Astrocyte (in vitro differentiated cells and primary cell): Measurements from ENCODE around the gene MMAB. TPM values are rescaled to one million over a fixed set of nuclear protein-coding genes. Genes with fewer than 3 reads are reported as not detected.

ENCODE experiments used
- DNase-seq: peaks from one replicate; pipeline ENCODE4 v3.0.0-alpha.2; 2010; ENCODE audit warnings: low read depth
- FAIRE-seq: peaks from 2 replicates; lab custom pipeline; 2011; peaks lifted over from hg19 to GRCh38; lab: Jason Lieb, UNC
- H2AFZ ChIP-seq: 2 replicates; pipeline ENCODE4 v1.6.0; 2012; ENCODE audit warnings: low read depth, low read length, inconsistent platforms
- H3K27ac ChIP-seq: 2 replicates; pipeline ENCODE4 v1.5.1; 2011; ENCODE audit warnings: low read depth, low read length, inconsistent platforms
- H3K27me3 ChIP-seq: 2 replicates; pipeline ENCODE4 v1.6.0; 2011; ENCODE audit warnings: low read length, inconsistent platforms; ENCODE audit not compliant: insufficient read depth
- H3K36me3 ChIP-seq: 2 replicates; pipeline ENCODE4 v1.5.1; 2011; ENCODE audit warnings: low read length, inconsistent platforms; ENCODE audit not compliant: insufficient read depth
- H3K4me1 ChIP-seq: 2 replicates; pipeline ENCODE4 v1.5.1; 2011; ENCODE audit warnings: low read length, inconsistent platforms; ENCODE audit not compliant: insufficient read depth
- H3K4me2 ChIP-seq: 2 replicates; pipeline ENCODE4 v1.6.0; 2012; ENCODE audit warnings: low read length, inconsistent platforms
- H3K4me3 ChIP-seq: 2 replicates; pipeline ENCODE4 v1.5.1; 2011; ENCODE audit warnings: low read depth, mild to moderate bottlenecking, low read length, inconsistent platforms; ENCODE audit not compliant: insufficient read depth
- H3K79me2 ChIP-seq: 2 replicates; pipeline ENCODE4 v1.6.0; 2012; ENCODE audit warnings: mild to moderate bottlenecking, low read length, inconsistent platforms; ENCODE audit not compliant: insufficient read depth
- H3K9ac ChIP-seq: 2 replicates; pipeline ENCODE4 v1.6.0; 2012; ENCODE audit warnings: mild to moderate bottlenecking, low read length, inconsistent platforms
- H3K9me3 ChIP-seq: 2 replicates; pipeline ENCODE4 v1.5.1; 2012; ENCODE audit warnings: low read depth, mild to moderate bottlenecking, low read length, inconsistent platforms; ENCODE audit not compliant: insufficient read depth
- H4K20me1 ChIP-seq: 2 replicates; pipeline ENCODE4 v1.6.0; 2012; ENCODE audit warnings: low read length, inconsistent platforms; ENCODE audit not compliant: insufficient read depth
- H3K27ac Mint-ChIP-seq: one replicate; pipeline ENCODE4 v1.8.0; 2021; ENCODE audit warnings: mild to moderate bottlenecking, mixed read lengths; ENCODE audit not compliant: unreplicated experiment
- H3K27me3 Mint-ChIP-seq: one replicate; pipeline ENCODE4 v1.8.0; 2021; ENCODE audit warnings: low read depth, mixed read lengths; ENCODE audit not compliant: unreplicated experiment
- H3K36me3 Mint-ChIP-seq: one replicate; pipeline ENCODE4 v1.8.0; 2021; ENCODE audit warnings: low read depth, mixed read lengths; ENCODE audit not compliant: unreplicated experiment
- H3K4me1 Mint-ChIP-seq: one replicate; pipeline ENCODE4 v1.8.0; 2021; ENCODE audit warnings: low read depth, mixed read lengths; ENCODE audit not compliant: unreplicated experiment
- H3K4me3 Mint-ChIP-seq: one replicate; pipeline ENCODE4 v1.8.0; 2021; ENCODE audit warnings: mild to moderate bottlenecking, moderate library complexity, mixed read lengths; ENCODE audit not compliant: unreplicated experiment
- H3K9me3 Mint-ChIP-seq: one replicate; pipeline ENCODE4 v1.8.0; 2021; ENCODE audit warnings: mild to moderate bottlenecking, mixed read lengths; ENCODE audit not compliant: unreplicated experiment
- CTCF ChIP-seq: IDR thresholded peaks from 2 replicates; pipeline ENCODE4 v1.5.1; 2011; ENCODE audit warnings: low read depth, mild to moderate bottlenecking, inconsistent platforms, low read length, moderate library complexity; ENCODE audit not compliant: insufficient read depth
- EZH2 ChIP-seq: IDR thresholded peaks from 2 replicates; pipeline ENCODE4 v1.6.1; 2012; ENCODE audit warnings: mild to moderate bottlenecking, low read length, inconsistent platforms; ENCODE audit not compliant: insufficient read depth
- total RNA-seq: library from RNA; stranded (reverse); gene quantifications from 2 replicates; pipeline ENCODE4 v1.2.1, GENCODE V29; 2021

Gene MMAB
- total RNA-seq, 1 donor from 2014 or later: 17.8 TPM

GRCh38 chr12:109541413-109541726 lies 31.9 kb downstream of the MMAB start:
- no peak overlapping the region for H3K27ac ChIP-seq
- no peak overlapping the region for H3K4me3 ChIP-seq
- FAIRE-seq: no peak
- H3K36me3 ChIP-seq: no peaks in the 10 kb centered on the region
- H2AFZ ChIP-seq: no peak overlapping the region
- Mint-ChIP-seq H3K4me3 (no peak overlapping the region), H3K27me3 (peaks cover 9% of the 10 kb centered on the region), H3K9me3 (no peaks in the 10 kb centered on the region), H3K36me3 (peaks cover 5% of the 10 kb centered on the region), H3K4me1 (peaks cover 18% of the 10 kb centered on the region), H3K27ac (no peak overlapping the region)
- peaks cover 37% of the 10 kb centered on the region for H3K4me1 ChIP-seq
- H3K9me3 ChIP-seq: no peaks in the 10 kb centered on the region
- no peaks in the 10 kb centered on the region for H4K20me1 ChIP-seq
- TF ChIP-seq CTCF: no peak
- no peak for TF ChIP-seq EZH2
- no peaks in the 10 kb centered on the region for H3K79me2 ChIP-seq
- no peak overlapping the region for H3K9ac ChIP-seq
- H3K27me3 ChIP-seq: no peaks in the 10 kb centered on the region
- peak overlapping the region; percentile 47 for H3K4me2 ChIP-seq
- no peak for DNase-seq

GRCh38 chr12:109540526-109541412 lies 32.5 kb downstream of the MMAB start:
- DNase-seq (no peak), FAIRE-seq (no peak)
- H3K27me3 Mint-ChIP-seq: peaks cover 5% of the 10 kb centered on the region
- Histone ChIP-seq H3K79me2 (no peaks in the 10 kb centered on the region), H3K4me1 (peaks cover 37% of the 10 kb centered on the region), H3K27ac (no peak overlapping the region), H3K4me3 (no peak overlapping the region), H3K4me2 (no peak overlapping the region), H3K36me3 (no peaks in the 10 kb centered on the region), H3K27me3 (no peaks in the 10 kb centered on the region), H2AFZ (no peak overlapping the region), H4K20me1 (no peaks in the 10 kb centered on the region), H3K9me3 (no peaks in the 10 kb centered on the region), H3K9ac (no peak overlapping the region)
- H3K9me3 Mint-ChIP-seq: no peaks in the 10 kb centered on the region
- H3K4me1 Mint-ChIP-seq: peaks cover 18% of the 10 kb centered on the region
- no peak for TF ChIP-seq CTCF
- no peak for TF ChIP-seq EZH2
- no peak overlapping the region for H3K27ac Mint-ChIP-seq
- H3K4me3 Mint-ChIP-seq: no peak overlapping the region
- peaks cover 10% of the 10 kb centered on the region for H3K36me3 Mint-ChIP-seq

GRCh38 chr12:109539508-109539907 lies 33.8 kb downstream of the MMAB start:
- H3K27ac ChIP-seq: peak overlapping the region; percentile 13
- no peaks in the 10 kb centered on the region for H3K27me3 ChIP-seq
- no peak for TF ChIP-seq EZH2
- no peak for TF ChIP-seq CTCF
- H3K36me3 ChIP-seq: no peaks in the 10 kb centered on the region
- no peak overlapping the region for H3K4me3 ChIP-seq
- H3K9ac ChIP-seq: no peak overlapping the region
- peak overlapping the region; percentile 67 for H3K4me2 ChIP-seq
- Mint-ChIP-seq H3K27me3 (peaks cover 2% of the 10 kb centered on the region), H3K36me3 (peaks cover 16% of the 10 kb centered on the region), H3K9me3 (no peaks in the 10 kb centered on the region), H3K27ac (no peak overlapping the region), H3K4me1 (peaks cover 17% of the 10 kb centered on the region), H3K4me3 (no peak overlapping the region)
- FAIRE-seq (peak; percentile 96), DNase-seq (peak; percentile 32)
- H3K79me2 ChIP-seq: no peaks in the 10 kb centered on the region
- H4K20me1 ChIP-seq: no peaks in the 10 kb centered on the region
- peak overlapping the region; percentile 25 for H2AFZ ChIP-seq
- no peaks in the 10 kb centered on the region for H3K9me3 ChIP-seq
- H3K4me1 ChIP-seq: peaks cover 29% of the 10 kb centered on the region
